IMR-90 (cell line): ENCODE data around the gene CDKN1C. TPM values are rescaled to one million over a fixed set of nuclear protein-coding genes. Genes with fewer than 3 reads are reported as not detected.

Source experiments
- ATAC-seq: fragments of 200-7000 bp; cut with Tn5 transposase; 2 replicates; pipeline ENCODE4 v1.9.1; 2020; ENCODE audit warnings: low read depth, mild to moderate bottlenecking, moderate library complexity
- BruUV-seq: library from RNA; stranded (reverse); fragments of 400-500 nt; replicated peaks from 2 replicates; lab custom pipeline; 2021; lab: Mats Ljungman, UMichigan
- CTCF ChIA-PET: fragments of 300-600 bp; formaldehyde crosslinking; extraction: SDS; loops from one replicate; lab custom pipeline; 2021; ENCODE audit warnings: antibody characterized with exemption; lab: Yijun Ruan, JAX
- POLR2A ChIA-PET: fragments of 300-600 bp; sonication (Branson Sonifier 250); formaldehyde crosslinking; loops from one replicate; lab custom pipeline; 2022; ENCODE audit warnings: antibody characterized with exemption; ENCODE audit not compliant: unreplicated experiment; lab: Charles Lee
- DNase-seq: peaks from one replicate; pipeline ENCODE4 v3.0.0; 2013
- H2AFZ ChIP-seq: replicated peaks from 2 replicates; pipeline ENCODE3; 2013; ENCODE audit warnings: low read length, mild to moderate bottlenecking; ENCODE audit not compliant: poor library complexity
- H2AK5ac ChIP-seq: 2 replicates; pipeline ENCODE4 v1.6.1; 2013; ENCODE audit warnings: low read depth, low read length, inconsistent platforms
- H2AK9ac ChIP-seq: replicated peaks from 2 replicates; pipeline ENCODE3; 2013; ENCODE audit warnings: mild to moderate bottlenecking, low read depth, low read length, moderate library complexity; ENCODE audit not compliant: poor library complexity
- H2BK120ac ChIP-seq: 2 replicates; pipeline ENCODE4 v1.6.1; 2013; ENCODE audit warnings: low read depth, low read length, inconsistent platforms
- H2BK15ac ChIP-seq: 3 replicates; pipeline ENCODE4 v1.6.1; 2013; ENCODE audit warnings: low read depth, low read length, inconsistent platforms
- H2BK20ac ChIP-seq: 2 replicates; pipeline ENCODE4 v1.6.1; 2013; ENCODE audit warnings: low read depth, mild to moderate bottlenecking, inconsistent platforms, low read length, moderate library complexity
- H2BK5ac ChIP-seq: 2 replicates; pipeline ENCODE4 v1.6.1; 2013; ENCODE audit warnings: mild to moderate bottlenecking, low read depth, low read length, inconsistent platforms; ENCODE audit not compliant: poor library complexity, severe bottlenecking
- H3K14ac ChIP-seq: replicated peaks from 2 replicates; pipeline ENCODE4 v1.6.1; 2013; ENCODE audit warnings: low read depth, low read length, inconsistent platforms
- H3K18ac ChIP-seq: 2 replicates; pipeline ENCODE4 v1.6.1; 2013; ENCODE audit warnings: low read depth, low read length, control low read depth
- H3K23ac ChIP-seq: 2 replicates; pipeline ENCODE4 v1.6.1; 2013; ENCODE audit warnings: low read depth, low read length, inconsistent platforms
- H3K27ac ChIP-seq: 2 replicates; pipeline ENCODE4 v1.5.1; 2013; ENCODE audit warnings: mild to moderate bottlenecking, control low read depth, low read length; ENCODE audit not compliant: insufficient read depth
- H3K27me3 ChIP-seq: 2 replicates; pipeline ENCODE4 v1.6.1; 2013; ENCODE audit warnings: low read length; ENCODE audit not compliant: control insufficient read depth, insufficient read depth
- H3K36me3 ChIP-seq: 2 replicates; pipeline ENCODE4 v1.6.1; 2013; ENCODE audit warnings: low read length, mixed read lengths; ENCODE audit not compliant: control insufficient read depth, insufficient read depth
- H3K4ac ChIP-seq: 2 replicates; pipeline ENCODE4 v1.6.1; 2013; ENCODE audit warnings: low read depth, low read length, inconsistent platforms
- H3K4me1 ChIP-seq: 2 replicates; pipeline ENCODE4 v1.6.1; 2013; ENCODE audit warnings: low read length, mixed read lengths; ENCODE audit not compliant: control insufficient read depth, insufficient read depth
- H3K4me2 ChIP-seq: 2 replicates; pipeline ENCODE4 v1.6.1; 2013; ENCODE audit warnings: low read depth, mild to moderate bottlenecking, control low read depth, low read length, moderate library complexity
- H3K4me3 ChIP-seq: 2 replicates; pipeline ENCODE4 v1.5.1; 2013; ENCODE audit warnings: low read depth, mild to moderate bottlenecking, control low read depth, low read length, moderate library complexity; ENCODE audit not compliant: insufficient read depth
- H3K56ac ChIP-seq: 2 replicates; pipeline ENCODE4 v1.6.1; 2013; ENCODE audit warnings: low read length, inconsistent platforms; ENCODE audit not compliant: insufficient read depth; ENCODE audit errors: extremely low read depth
- H3K79me1 ChIP-seq, 2 experiments: 2 replicates each; pipeline ENCODE4 v1.6.1; 2013; ENCODE audit warnings: low read length in 2 of 2, inconsistent platforms in 1 of 2, low read depth in 1 of 2
- H3K9ac ChIP-seq: 2 replicates; pipeline ENCODE4 v1.6.1; 2013; ENCODE audit warnings: low read depth, low read length, control low read depth
- H3K9me1 ChIP-seq: 2 replicates; pipeline ENCODE4 v1.6.1; 2013; ENCODE audit warnings: low read length, inconsistent platforms; ENCODE audit not compliant: insufficient read depth
- H3K9me3 ChIP-seq: 2 replicates; pipeline ENCODE4 v1.6.1; 2013; ENCODE audit warnings: low read length; ENCODE audit not compliant: control insufficient read depth, insufficient read depth
- H4K20me1 ChIP-seq: 2 replicates; pipeline ENCODE4 v1.6.1; 2013; ENCODE audit warnings: low read length, inconsistent platforms; ENCODE audit not compliant: insufficient read depth
- H4K5ac ChIP-seq: 2 replicates; pipeline ENCODE4 v1.6.1; 2013; ENCODE audit warnings: mild to moderate bottlenecking, low read depth, low read length, control low read depth
- H4K8ac ChIP-seq, 2 experiments: 2 replicates each; pipeline ENCODE4 v1.6.1; 2013; ENCODE audit warnings: low read depth in 2 of 2, low read length in 2 of 2, control low read depth in 1 of 2, inconsistent platforms in 1 of 2
- H4K91ac ChIP-seq: 2 replicates; pipeline ENCODE4 v1.6.1; 2013; ENCODE audit warnings: low read depth, low read length, inconsistent platforms; ENCODE audit not compliant: insufficient read depth
- BHLHE40 ChIP-seq: fragments of 150-350 bp; IDR thresholded peaks from 2 replicates; pipeline ENCODE4 v1.6.1; 2016; ENCODE audit warnings: mild to moderate bottlenecking, low read depth, low read length
- CTCF ChIP-seq: conservative IDR thresholded peaks from 2 replicates; pipeline ENCODE4 v1.5.1; 2012; ENCODE audit warnings: mild to moderate bottlenecking, low read depth, low read length, improper control_type of control experiment
- POLR2A ChIP-seq: IDR thresholded peaks from 2 replicates; pipeline ENCODE4 v1.6.1; 2012; ENCODE audit warnings: mild to moderate bottlenecking, low read depth, low read length
- SMC3 ChIP-seq: fragments of 150-350 bp; IDR thresholded peaks from 2 replicates; pipeline ENCODE4 v1.6.1; 2016; ENCODE audit warnings: low read depth, mild to moderate bottlenecking, antibody characterized with exemption, low read length, moderate library complexity
- WGBS, 2 experiments: methylation state at CpG; one replicate each; pipeline versions ENCODE4 v1.1.5 to v1.1.7; 2013; ENCODE audit warnings: missing lambda C conversion rate in 2 of 2; ENCODE audit not compliant: insufficient read length in 1 of 2; ENCODE audit errors: extremely low coverage in 2 of 2; 5-methylcytosine and 5-hydroxymethylcytosine counted together
- dilution Hi-C: fragments of 300-500 bp; cut with HindIII; formaldehyde crosslinking; loops from one replicate; pipeline ENCODE4 v1.14.3; 2018; ENCODE audit warnings: low sequenced_read_pairs; ENCODE audit not compliant: unreplicated experiment
- in situ Hi-C: fragments of 300-500 bp; cut with MboI; formaldehyde crosslinking; loops from 3 replicates; pipeline ENCODE4 v1.14.3; 2019; ENCODE audit warnings: low sequenced_read_pairs, inconsistent platforms, mixed read lengths
- intact Hi-C: fragments of 100-400 bp; cut with micrococcal nuclease; formaldehyde crosslinking; loops from 2 replicates; pipeline ENCODE4 v1.10.0; 2022
- polyA plus RNA-seq, 3 experiments: library from polyadenylated mRNA; depleted of rRNA; stranded (reverse); fragments of >200 nt; gene quantifications; 2 replicates each; pipeline ENCODE4 v1.2.3, GENCODE V29; 2012; ENCODE audit warnings: low replicate concordance in 1 of 3
- total RNA-seq: library from RNA; depleted of rRNA; stranded (reverse); fragments of >200 nt; gene quantifications from 2 replicates; pipeline ENCODE4 v1.2.3, GENCODE V29; 2012

Gene CDKN1C
- total and polyA plus RNA-seq, 2 of the 4 experiments (the other 2 are of a cell fraction) = 1.6 to 3.0 TPM

- peak overlapping the region; percentile 92 for H2AFZ ChIP-seq
- TF ChIP-seq CTCF (0 out of 2 replicates have a peak, but pooled peaks have one; percentile 10), POLR2A (peak; percentile 25; the same call in 1 of the 2 replicates), BHLHE40 (no peak), SMC3 (peak; percentile 5; the same call in 1 of the 2 replicates)
- H2BK120ac ChIP-seq = no peak overlapping the region
- no peak overlapping the region; a peak in 2 of 4 replicates for H4K8ac ChIP-seq
- peaks cover 23% of the 10 kb centered on the region for H4K20me1 ChIP-seq
- no TSS peak for BruUV-seq
- dilution Hi-C loops (no loop called here), in situ Hi-C loops (no loop called here), intact Hi-C loops (no loop called here)
- peaks cover 6 to 34% of the 10 kb centered on the region in 2 experiments; a peak in 3 of 4 replicates for H3K79me1 ChIP-seq
- no peak overlapping the region for H2BK20ac ChIP-seq
- H2AK5ac ChIP-seq = peak overlapping the region; percentile 15; the same call in 1 of the 2 replicates
- no peak overlapping the region for H2BK15ac ChIP-seq
- no peaks in the 10 kb centered on the region for H3K36me3 ChIP-seq
- H3K9me3 ChIP-seq = no peaks in the 10 kb centered on the region
- H3K4me1 ChIP-seq = peaks cover 13% of the 10 kb centered on the region
- H2AK9ac ChIP-seq = peak overlapping the region; percentile 99
- no peak overlapping the region for H3K18ac ChIP-seq
- H3K4ac ChIP-seq = peak overlapping the region; percentile 46; the same call in 1 of the 2 replicates
- H3K9ac ChIP-seq = peak overlapping the region; percentile 84
- ChIA-PET CTCF (no interaction called here), POLR2A (no interaction called here)
- H3K9me1 ChIP-seq = peaks cover 13% of the 10 kb centered on the region
- peak overlapping the region; percentile 73 for H3K23ac ChIP-seq
- H2BK5ac ChIP-seq = no peak overlapping the region
- H4K5ac ChIP-seq = no peak overlapping the region
- peak overlapping the region; percentile 82; the same call in 1 of the 2 replicates for H3K27ac ChIP-seq
- no peak overlapping the region; the same call in 1 of the 2 replicates for H4K91ac ChIP-seq
- H3K14ac ChIP-seq = peak overlapping the region; percentile 66
- ATAC-seq (peak; percentile 3; the same call in 1 of the 2 replicates), DNase-seq (peak; percentile 28)
- H3K27me3 ChIP-seq = no peaks in the 10 kb centered on the region
- peak overlapping the region; percentile 92 for H3K4me3 ChIP-seq
- H3K56ac ChIP-seq = peak overlapping the region; percentile 38; the same call in 1 of the 2 replicates
- H3K4me2 ChIP-seq = peak overlapping the region; percentile 94
- 31% methylated on average over 7 of the region's 25 CpGs; no CpG with 5 or more reads in 1 of the 2 experiments for WGBS, 2 experiments
These were observed 42.5 kb upstream of the CDKN1C start for GRCh38 chr11:2927851-2928604.
